ENCODE measurements around the gene ALDH3A1.

The ALDH3A1 gene

GRCh38 chr17:19762515-19762961 is 14.4 kb upstream of the ALDH3A1 start:
- peak; percentile 80 for DNase-seq (ENCODE audit: low read depth)
- H3K4me3 ChIP-seq (ENCODE audit: low read depth, low read length) = no peak overlapping the region
- TF ChIP-seq CTCF (IDR thresholded peaks at IDR 0.05; ENCODE audit: low read depth, low read length) = peak; percentile 86
- no peak for TF ChIP-seq MAX (IDR thresholded peaks at IDR 0.05; ENCODE audit: low read depth, low read length)
- TF ChIP-seq MYC (IDR thresholded peaks at IDR 0.05; ENCODE audit: low read depth, low read length) = 0 out of 2 replicates have a peak, but pooled peaks have one; percentile 9
- no peak for TF ChIP-seq POLR2A (IDR thresholded peaks at IDR 0.05; ENCODE audit: extremely low read depth, insufficient read length)

GRCh38 chr17:19760746-19761145 is 12.6 kb upstream of the ALDH3A1 start:
- TF ChIP-seq MYC (IDR thresholded peaks at IDR 0.05; ENCODE audit: low read depth, low read length) = no peak
- H3K4me3 ChIP-seq (ENCODE audit: low read depth, low read length) = no peak overlapping the region
- DNase-seq (ENCODE audit: low read depth) = no peak

GRCh38 chr17:19759568-19760549 is 11.8 kb upstream of the ALDH3A1 start:
- DNase-seq (ENCODE audit: low read depth) = no peak
- TF ChIP-seq CTCF (IDR thresholded peaks at IDR 0.05; ENCODE audit: low read depth, low read length) (no peak), POLR2A (IDR thresholded peaks at IDR 0.05; ENCODE audit: extremely low read depth, insufficient read length) (no peak), MYC (IDR thresholded peaks at IDR 0.05; ENCODE audit: low read depth, low read length) (no peak), MAX (IDR thresholded peaks at IDR 0.05; ENCODE audit: low read depth, low read length) (no peak)
- H3K4me3 ChIP-seq (ENCODE audit: low read depth, low read length) = no peak overlapping the region

GRCh38 chr17:19757536-19758180 is 9.6 kb upstream of the ALDH3A1 start:
- H3K4me3 ChIP-seq (ENCODE audit: low read depth, low read length) = no peak overlapping the region
- no peak for TF ChIP-seq CTCF (IDR thresholded peaks at IDR 0.05; ENCODE audit: low read depth, low read length)
- TF ChIP-seq POLR2A (IDR thresholded peaks at IDR 0.05; ENCODE audit: extremely low read depth, insufficient read length) = no peak
- TF ChIP-seq MYC (IDR thresholded peaks at IDR 0.05; ENCODE audit: low read depth, low read length) = no peak
- no peak for TF ChIP-seq MAX (IDR thresholded peaks at IDR 0.05; ENCODE audit: low read depth, low read length)
- no peak for DNase-seq (ENCODE audit: low read depth)

GRCh38 chr17:19756546-19756945 is 8.4 kb upstream of the ALDH3A1 start:
- DNase-seq (ENCODE audit: low read depth) = no peak
- H3K4me3 ChIP-seq (ENCODE audit: low read depth, low read length) = no peak overlapping the region
- no peak for TF ChIP-seq CTCF (IDR thresholded peaks at IDR 0.05; ENCODE audit: low read depth, low read length)
- TF ChIP-seq MAX (IDR thresholded peaks at IDR 0.05; ENCODE audit: low read depth, low read length) = no peak
- no peak for TF ChIP-seq POLR2A (IDR thresholded peaks at IDR 0.05; ENCODE audit: extremely low read depth, insufficient read length)
- no peak for TF ChIP-seq MYC (IDR thresholded peaks at IDR 0.05; ENCODE audit: low read depth, low read length)

Data from NB4 (cell line).